RPMI7951 (cell line): ENCODE data around the gene LPGAT1. TPM values are rescaled to one million over a fixed set of nuclear protein-coding genes. Genes with fewer than 3 reads are reported as not detected.

Experiments used
- DNase-seq: peaks from one replicate; pipeline ENCODE4 v3.0.0-alpha.2; 2012; ENCODE audit warnings: low read depth
- total RNA-seq: library from RNA; depleted of rRNA; stranded (reverse); fragments of >200 nt; shearing (Covaris generic); gene quantifications from 2 replicates; pipeline ENCODE4 v1.2.3, GENCODE V29; 2014

The LPGAT1 gene
- total RNA-seq, 1 experiment from 2014 or later = 29.0 TPM

- peak; percentile 7 for DNase-seq
Measured at GRCh38 chr1:211828584-211829342, 1.8 kb downstream of the LPGAT1 start.

GRCh38 chr1:211827051-211827450 is 3.5 kb downstream of the LPGAT1 start:
- DNase-seq = no peak

DNA sequence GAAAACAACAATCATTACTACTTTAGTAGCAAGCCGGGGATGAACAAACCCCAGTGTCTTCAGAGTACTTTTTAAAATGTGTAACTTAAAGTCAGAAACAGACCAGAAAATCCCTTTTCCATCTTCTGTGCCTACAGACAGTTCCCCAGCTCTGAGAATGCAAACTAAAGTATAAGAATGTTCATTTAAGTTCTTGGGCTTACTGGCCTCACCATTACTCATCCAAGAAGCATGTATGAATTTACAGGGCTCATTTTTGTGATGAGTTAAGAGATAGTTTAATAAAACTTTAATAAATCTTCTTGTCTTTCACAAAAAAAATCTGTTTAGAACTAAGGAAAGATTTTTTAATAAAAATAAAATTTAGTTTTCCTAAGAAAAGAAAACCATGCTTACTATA is 4.6 kb downstream of the LPGAT1 start:
- DNase-seq = peak; percentile 36

GRCh38 chr1:211822677-211823407 is 7.7 kb downstream of the LPGAT1 start:
- DNase-seq = no peak

DNA sequence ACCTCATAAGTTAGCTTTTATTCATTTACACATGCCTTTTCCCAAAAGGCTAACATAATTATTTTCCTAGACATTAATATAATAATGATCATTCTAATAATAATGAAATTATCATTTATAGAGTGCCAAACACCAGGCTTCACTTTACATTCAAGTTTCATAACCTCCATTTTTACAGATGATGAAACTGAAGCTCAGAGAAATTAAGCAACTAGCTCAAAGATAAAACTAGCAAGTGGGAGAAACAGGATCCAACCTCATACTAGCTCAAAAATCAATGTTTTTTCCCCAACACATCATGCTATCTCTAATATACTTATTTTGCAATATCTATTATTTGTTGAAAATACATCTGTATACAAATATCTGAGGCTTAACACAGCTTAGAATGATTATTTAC is 14.0 kb downstream of the LPGAT1 start:
- no peak for DNase-seq

DNA sequence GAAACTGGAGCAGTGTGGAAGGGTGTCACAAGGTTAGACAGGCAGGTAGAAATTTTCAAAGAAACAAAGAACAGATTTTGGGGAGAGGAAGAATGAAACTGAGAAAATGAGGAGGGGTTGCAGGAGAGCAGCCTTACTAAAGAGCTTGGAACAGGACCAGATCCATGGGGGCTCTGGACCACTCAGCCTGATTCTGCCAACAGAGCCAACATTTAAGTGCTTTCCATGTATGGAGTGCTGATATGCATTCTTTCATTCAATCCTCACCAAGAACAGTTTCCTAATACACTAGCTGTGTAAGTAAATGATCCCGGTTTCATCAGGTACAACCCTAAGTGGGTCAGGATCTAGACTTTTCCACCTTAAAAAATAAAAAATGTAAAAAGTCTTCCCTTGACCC is 16.2 kb downstream of the LPGAT1 start:
- DNase-seq = no peak

GRCh38 chr1:211813590-211813989 is 17.0 kb downstream of the LPGAT1 start:
- peak; percentile 36 for DNase-seq

GRCh38 chr1:211812584-211812983 is 18.0 kb downstream of the LPGAT1 start:
- no peak for DNase-seq

DNA sequence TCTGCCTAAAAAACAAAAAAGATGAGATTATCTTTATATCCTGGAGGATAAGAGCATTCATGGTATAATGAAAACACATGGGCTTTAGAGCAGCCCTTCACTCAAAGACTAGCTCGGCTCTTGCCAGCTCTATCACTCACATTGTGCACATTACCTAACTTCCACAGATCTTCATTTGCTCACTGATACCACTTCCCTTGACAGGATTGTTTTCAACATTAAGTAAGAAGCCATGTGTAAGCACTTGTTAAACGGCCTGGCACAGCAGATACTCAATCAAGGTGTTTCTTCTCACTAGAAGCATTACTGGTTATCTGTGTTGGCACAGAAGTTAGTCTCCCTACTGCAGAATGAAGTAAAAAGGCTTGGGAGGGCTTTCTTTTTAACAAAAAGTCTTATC is 18.7 kb downstream of the LPGAT1 start:
- no peak for DNase-seq

DNA sequence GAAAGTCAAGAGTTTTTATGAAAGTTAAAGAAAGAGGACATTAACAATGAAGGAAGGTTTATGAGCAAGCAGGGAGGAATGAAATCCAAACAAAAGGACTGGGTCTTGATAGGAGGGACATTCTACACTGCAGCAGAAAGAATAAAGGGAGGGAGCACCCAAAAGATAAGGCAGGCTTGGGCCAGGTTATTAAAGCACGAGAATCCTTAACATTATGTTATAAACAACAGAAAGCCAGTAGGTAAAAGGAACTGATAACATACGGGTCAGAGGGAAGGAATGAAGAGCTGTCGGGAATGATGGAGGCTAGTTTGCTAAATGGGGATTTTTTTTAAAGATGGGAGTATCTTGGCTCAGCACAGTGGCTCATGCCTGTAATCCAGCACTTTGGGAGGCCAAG is 19.4 kb downstream of the LPGAT1 start:
- DNase-seq = no peak

GRCh38 chr1:211808475-211808874 is 22.1 kb downstream of the LPGAT1 start:
- DNase-seq = no peak

GRCh38 chr1:211804915-211805314 is 25.6 kb downstream of the LPGAT1 start:
- DNase-seq = no peak

DNA sequence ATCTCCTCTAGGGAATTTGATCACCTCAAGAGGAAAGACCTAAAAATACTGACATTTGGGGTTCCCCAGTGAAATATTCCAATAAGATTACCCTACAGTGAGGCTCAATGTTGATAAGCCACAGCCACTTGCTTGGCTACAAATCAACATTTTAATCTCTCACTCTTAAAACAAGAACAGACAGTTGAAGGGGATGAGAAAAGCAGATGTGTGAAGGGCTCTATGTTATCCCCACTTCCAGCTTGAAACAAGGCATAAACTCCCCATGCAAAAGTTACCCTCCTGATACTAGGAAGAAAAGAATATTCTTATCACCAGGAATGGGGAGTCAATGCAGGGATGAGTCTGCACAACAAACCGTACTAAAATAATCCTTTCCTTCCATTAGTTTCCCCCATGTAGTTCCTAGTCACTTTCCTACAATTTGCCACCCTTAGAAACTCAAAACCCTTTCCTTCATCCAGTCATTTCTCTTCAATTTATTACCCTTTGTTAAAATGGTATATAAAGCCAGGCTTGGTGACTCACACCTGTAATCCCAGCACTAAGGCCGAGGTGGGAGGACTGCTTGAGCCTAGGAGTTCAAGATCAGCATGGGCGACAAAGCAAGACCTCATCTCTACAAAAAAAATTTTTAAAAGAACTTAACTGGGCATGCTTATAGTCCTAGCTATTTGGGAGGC is 29.5 kb downstream of the LPGAT1 start:
- no peak for DNase-seq

DNA sequence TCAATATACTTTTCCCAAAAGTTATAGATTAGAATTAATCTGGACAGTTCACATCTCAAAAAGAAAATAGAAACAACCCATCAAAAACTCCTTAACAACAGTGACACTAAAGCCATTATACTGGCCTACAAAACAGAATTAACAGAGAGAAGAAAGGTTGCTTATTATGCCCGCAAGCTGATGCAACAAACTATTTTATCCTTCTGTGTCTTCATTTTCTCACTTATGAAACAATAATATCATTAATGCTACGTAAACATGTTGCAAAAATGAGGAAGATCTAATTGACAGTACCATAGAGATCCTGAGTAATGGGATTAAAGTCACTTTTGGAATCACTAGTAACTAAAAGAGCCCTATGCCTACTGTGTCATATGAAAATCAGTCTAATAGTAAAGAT is 32.6 kb downstream of the LPGAT1 start:
- no peak for DNase-seq

DNA sequence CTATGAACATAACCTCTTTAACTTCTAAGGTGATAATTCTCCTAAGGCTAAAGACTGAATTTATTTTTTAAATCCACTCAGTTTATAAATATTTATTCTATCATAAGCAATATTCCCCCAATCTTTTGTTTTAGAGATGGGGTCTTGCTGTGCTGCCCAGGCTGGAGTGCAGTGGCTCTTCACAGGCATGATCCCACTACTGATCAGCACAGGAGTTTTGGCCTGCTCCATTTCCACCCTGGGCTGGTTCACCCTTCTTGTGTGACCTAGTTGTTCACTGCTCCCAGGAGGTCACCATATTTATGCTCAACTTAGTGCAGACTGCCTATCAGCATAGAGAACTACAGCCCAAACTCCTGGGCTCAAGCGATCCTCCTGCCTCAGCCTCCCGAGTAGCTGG is 38.6 kb downstream of the LPGAT1 start:
- no peak for DNase-seq

- no peak for DNase-seq
Measured at GRCh38 chr1:211789641-211790464, 40.7 kb downstream of the LPGAT1 start.

DNA sequence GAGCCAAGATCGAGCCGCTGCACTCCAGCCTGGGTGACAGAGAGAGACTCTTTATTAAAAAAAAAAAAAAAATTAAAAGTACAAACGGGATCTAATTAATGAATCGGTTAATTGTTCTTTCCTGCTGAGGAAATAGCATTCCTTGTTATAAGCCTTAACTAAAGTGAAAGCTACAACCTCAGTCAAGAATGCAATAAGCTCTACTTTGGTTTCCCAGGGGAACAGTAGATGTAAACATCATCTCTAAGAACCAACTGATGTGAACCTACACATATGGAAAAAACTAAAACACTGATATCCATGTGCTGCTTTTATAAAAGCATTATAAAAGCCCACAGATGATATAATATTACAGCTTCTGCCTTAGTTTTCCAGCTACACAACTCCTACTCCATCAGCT is 41.9 kb downstream of the LPGAT1 start:
- DNase-seq = no peak

GRCh38 chr1:211783897-211784296 is 46.7 kb downstream of the LPGAT1 start:
- DNase-seq = no peak

- DNase-seq = no peak
Measured at GRCh38 chr1:211783266-211783665, 47.3 kb downstream of the LPGAT1 start.

DNA sequence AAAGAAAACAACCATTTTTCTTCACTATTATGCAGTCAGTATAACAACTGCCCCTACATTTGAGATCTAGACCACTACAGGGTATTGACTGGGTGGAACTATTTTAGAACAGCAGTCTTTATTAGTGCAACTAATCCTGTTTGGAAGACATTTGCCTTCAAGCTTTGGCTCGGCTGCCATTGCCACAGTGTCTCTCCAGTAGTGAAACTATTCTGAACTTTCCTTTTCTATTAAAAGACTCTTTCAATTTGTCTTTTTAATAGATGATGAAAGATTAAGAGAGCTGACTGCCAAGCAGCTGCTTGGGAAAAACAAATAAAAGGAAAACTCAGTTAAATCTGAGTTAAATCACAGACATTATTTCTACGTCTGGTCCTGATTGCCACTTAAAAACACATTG is 49.3 kb downstream of the LPGAT1 start:
- no peak for DNase-seq

GRCh38 chr1:211775170-211775569 is 55.4 kb downstream of the LPGAT1 start:
- DNase-seq = no peak

GRCh38 chr1:211764701-211765100 is 65.9 kb downstream of the LPGAT1 start:
- DNase-seq = no peak
